Endothelial cell of umbilical vein (primary cell): Measurements from ENCODE around the gene STOX1. TPM values are rescaled to one million over a fixed set of nuclear protein-coding genes. Genes with fewer than 3 reads are reported as not detected.
"Not testable (repeated sequence)": the region's sequence is repeated elsewhere in the genome, so short reads cannot be mapped to it uniquely, and the experiment has no call there.

Experiments
- BruUV-seq: library from RNA; stranded (reverse); fragments of 400-500 nt; replicated peaks from 2 replicates; lab custom pipeline; 2021; lab: Mats Ljungman, UMichigan
- CTCF ChIA-PET: fragments of 300-600, 350-600 bp; sonication (Branson Sonifier 250); formaldehyde crosslinking; loops from one replicate; lab custom pipeline; 2021; ENCODE audit warnings: antibody characterized with exemption, inconsistent platforms; lab: Charles Lee
- POLR2A ChIA-PET: fragments of 300-600, 350-600 bp; sonication (Branson Sonifier 250); formaldehyde crosslinking; loops from one replicate; lab custom pipeline; 2021; ENCODE audit warnings: antibody characterized with exemption, inconsistent platforms; lab: Charles Lee
- DNase-seq: peaks from one replicate; pipeline ENCODE4 v3.0.0-alpha.2; 2011; ENCODE audit warnings: low read depth, low spot score
- FAIRE-seq: peaks from 2 replicates; lab custom pipeline; 2011; peaks lifted over from hg19 to GRCh38; lab: Jason Lieb, UNC
- H2AFZ ChIP-seq: 2 replicates; pipeline ENCODE4 v1.6.0; 2012; ENCODE audit warnings: low read depth, low read length, control low read depth, inconsistent platforms
- H3K27ac ChIP-seq: 2 replicates; pipeline ENCODE4 v1.5.1; 2011; ENCODE audit warnings: low read depth, mild to moderate bottlenecking, control low read depth, low read length, moderate library complexity; ENCODE audit not compliant: insufficient read depth
- H3K27me3 ChIP-seq, 2 experiments: 2 replicates each; pipeline versions ENCODE4 v1.6.0 to v1.6.1; 2011; ENCODE audit warnings: low read length in 2 of 2, mixed read lengths in 1 of 2; ENCODE audit not compliant: control insufficient read depth in 2 of 2, insufficient read depth in 2 of 2
- H3K36me3 ChIP-seq, 2 experiments: 2 replicates in 1 of 2; 3 replicates in 1 of 2; pipeline ENCODE4 v1.5.1; 2011; ENCODE audit warnings: low read length in 2 of 2, mild to moderate bottlenecking in 1 of 2, moderate library complexity in 1 of 2; ENCODE audit not compliant: control insufficient read depth in 2 of 2, insufficient read depth in 2 of 2; ENCODE audit errors: extremely low read depth in 1 of 2
- H3K4me1 ChIP-seq: 3 replicates; pipeline ENCODE4 v1.5.1; 2011; ENCODE audit warnings: mild to moderate bottlenecking, low read length; ENCODE audit not compliant: control insufficient read depth, insufficient read depth; ENCODE audit errors: extremely low read depth
- H3K4me2 ChIP-seq: 2 replicates; pipeline ENCODE4 v1.6.1; 2011; ENCODE audit warnings: low read length, control low read depth, mixed read lengths; ENCODE audit not compliant: insufficient read depth
- H3K4me3 ChIP-seq, 3 experiments: fragments of 200-600 bp in 1 of 3; sonication (generic), shearing (Covaris generic) in 1 of 3; replicated peaks in 1 of 3; 2 replicates each; pipeline ENCODE4 v1.5.1; 2011 to 2016; ENCODE audit warnings: control low read depth in 3 of 3, low read length in 3 of 3, mild to moderate bottlenecking in 2 of 3, inconsistent platforms in 1 of 3, low read depth in 1 of 3, moderate library complexity in 1 of 3; ENCODE audit not compliant: insufficient read depth in 1 of 3
- H3K79me2 ChIP-seq: 2 replicates; pipeline ENCODE4 v1.6.0; 2012; ENCODE audit warnings: low read length, inconsistent platforms; ENCODE audit not compliant: control insufficient read depth, insufficient read depth
- H3K9ac ChIP-seq: replicated peaks from 2 replicates; pipeline ENCODE3; 2011; ENCODE audit warnings: low read length, control low read depth; ENCODE audit not compliant: insufficient read depth; ENCODE audit errors: extremely low read depth
- H3K9me1 ChIP-seq: replicated peaks from 3 replicates; pipeline ENCODE4 v1.6.0; 2011; ENCODE audit warnings: mild to moderate bottlenecking, low read length; ENCODE audit not compliant: control insufficient read depth, insufficient read depth; ENCODE audit errors: extremely low read depth
- H3K9me3 ChIP-seq: replicated peaks from 2 replicates; pipeline ENCODE4 v1.5.1; 2012; ENCODE audit warnings: low read length, inconsistent platforms; ENCODE audit not compliant: control insufficient read depth, insufficient read depth
- H4K20me1 ChIP-seq: replicated peaks from 2 replicates; pipeline ENCODE3; 2011; ENCODE audit warnings: mild to moderate bottlenecking, low read length; ENCODE audit not compliant: control insufficient read depth, insufficient read depth; ENCODE audit errors: extremely low read depth
- EZH2 ChIP-seq: IDR thresholded peaks from 2 replicates; pipeline ENCODE4 v1.6.1; 2012; ENCODE audit warnings: borderline replicate concordance, low read depth, mild to moderate bottlenecking, moderate library complexity, low read length, inconsistent platforms; ENCODE audit not compliant: severe bottlenecking
- FOS ChIP-seq: IDR thresholded peaks from 2 replicates; pipeline ENCODE4 v1.6.1; 2011; ENCODE audit warnings: mild to moderate bottlenecking, low read length, moderate library complexity, borderline replicate concordance; ENCODE audit not compliant: insufficient read depth
- GATA2 ChIP-seq: IDR thresholded peaks from 2 replicates; pipeline ENCODE4 v1.7.0; 2011; ENCODE audit warnings: low read depth, mild to moderate bottlenecking, moderate library complexity, mixed read lengths, low read length; ENCODE audit not compliant: insufficient read length, insufficient read depth
- JUN ChIP-seq: IDR thresholded peaks from 2 replicates; pipeline ENCODE4 v1.6.1; 2011; ENCODE audit warnings: borderline replicate concordance, low read depth; ENCODE audit not compliant: insufficient read length, insufficient read depth
- MYC ChIP-seq: IDR thresholded peaks from one replicate; pipeline ENCODE4 v1.6.1; 2011; ENCODE audit warnings: mild to moderate bottlenecking, low read depth, low read length
- POLR2A ChIP-seq: IDR thresholded peaks from 2 replicates; pipeline ENCODE4 v1.6.1; 2012; ENCODE audit warnings: low read depth, mild to moderate bottlenecking, control low read depth, low read length
- POLR2AphosphoS5 ChIP-seq: IDR thresholded peaks from 2 replicates; pipeline ENCODE4 v1.6.1; 2012; ENCODE audit warnings: low read depth, mild to moderate bottlenecking, control low read depth, low read length, moderate library complexity; ENCODE audit not compliant: insufficient read depth
- dilution Hi-C: fragments of 300-500 bp; cut with MboI; formaldehyde crosslinking; loops from one replicate; pipeline ENCODE4 v1.15.0; 2019; ENCODE audit warnings: low sequenced_read_pairs; ENCODE audit not compliant: extremely low pct_ligation_motif_present
- intact Hi-C: fragments of 100-400 bp; cut with micrococcal nuclease; formaldehyde crosslinking; loops from one replicate; pipeline ENCODE4 v1.10.0; 2022
- polyA plus RNA-seq, 4 experiments: library from polyadenylated mRNA; depleted of rRNA in 3 of 4; stranded (reverse) in 3 of 4; unstranded in 1 of 4; fragments of >200 nt; gene quantifications; 2 replicates each; pipeline versions ENCODE4 v1.2.1 to v1.2.3, GENCODE V29; 2011 to 2012; ENCODE audit warnings: missing spikeins in 1 of 4
- total RNA-seq: library from RNA; stranded (reverse); gene quantifications from 2 replicates; pipeline ENCODE4 v1.2.3, GENCODE V29; 2021
- TF ChIP-seq, protein P1 (sequence below): IDR thresholded peaks from 2 replicates; pipeline ENCODE4 v1.6.1; 2011; ENCODE audit not compliant: insufficient read depth, insufficient read length
- TF ChIP-seq, protein P2 (sequence below), 2 donors: IDR thresholded peaks; 1 replicate in 1 of 2; 2 replicates in 1 of 2; pipeline ENCODE4 v1.5.1; 2011; ENCODE audit warnings: low read length in 2 of 2, mild to moderate bottlenecking in 2 of 2, moderate library complexity in 2 of 2, control low read depth in 1 of 2, inconsistent platforms in 1 of 2, low read depth in 1 of 2; ENCODE audit not compliant: insufficient read depth in 1 of 2; ENCODE audit errors: extremely low read depth in 1 of 2

STOX1 gene
- total and polyA plus RNA-seq, 2 donors (not counting 3 experiments of a cell fraction or from before 2014, with no cell fraction given), result 0.06 to 0.20 TPM

DNA sequence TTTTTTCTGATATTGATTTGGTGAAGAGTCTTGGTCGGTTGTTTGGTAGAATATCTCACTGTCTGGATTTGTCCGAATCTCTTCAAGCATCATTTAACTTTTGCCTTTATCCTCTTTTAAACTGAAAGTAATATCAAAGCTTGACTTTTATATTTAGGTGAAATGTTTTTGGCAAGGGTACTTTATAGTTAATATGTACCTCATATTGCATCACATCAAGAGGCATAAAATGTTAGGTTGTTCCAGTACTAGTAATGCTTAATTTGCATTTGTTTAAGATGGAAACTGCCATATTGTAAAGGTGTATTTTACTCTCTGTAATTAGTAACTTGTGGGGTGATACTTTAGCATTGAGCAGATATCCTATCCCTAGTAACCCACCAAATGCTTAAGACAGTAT, 111.6 kb downstream of the STOX1 start:
- POLR2A ChIA-PET, result no interaction called here
- no peak overlapping the region for H3K9ac ChIP-seq
- no TSS peak for BruUV-seq
- no peak overlapping the region for H3K4me3 ChIP-seq
- no peaks in the 10 kb centered on the region for H3K9me1 ChIP-seq
- no peaks in the 10 kb centered on the region for H3K4me1 ChIP-seq
- no peaks in the 10 kb centered on the region for H3K27me3 ChIP-seq
- CTCF ChIA-PET, result no interaction called here
- intact Hi-C loops, result no loop called here
- DNase-seq, result no peak
- no peak overlapping the region for H3K4me2 ChIP-seq
- no peaks in the 10 kb centered on the region for H3K9me3 ChIP-seq
- no peaks in the 10 kb centered on the region for H4K20me1 ChIP-seq
- dilution Hi-C loops, result no loop called here
- H3K79me2 ChIP-seq, result peaks cover 1% of the 10 kb centered on the region
- H3K36me3 ChIP-seq, result peaks cover 0 to 6% of the 10 kb centered on the region in 2 experiments
- H3K27ac ChIP-seq, result no peak overlapping the region
- H2AFZ ChIP-seq, result no peak overlapping the region
- TF ChIP-seq POLR2A, result no peak
- TF ChIP-seq, protein P1, sequence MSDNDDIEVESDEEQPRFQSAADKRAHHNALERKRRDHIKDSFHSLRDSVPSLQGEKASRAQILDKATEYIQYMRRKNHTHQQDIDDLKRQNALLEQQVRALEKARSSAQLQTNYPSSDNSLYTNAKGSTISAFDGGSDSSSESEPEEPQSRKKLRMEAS, result no peak
- TF ChIP-seq MYC, result no peak
- TF ChIP-seq JUN, result no peak
- no peak for TF ChIP-seq POLR2AphosphoS5
- TF ChIP-seq FOS, result no peak
- TF ChIP-seq GATA2, result no peak
- no peak for TF ChIP-seq EZH2
- TF ChIP-seq, protein P2, sequence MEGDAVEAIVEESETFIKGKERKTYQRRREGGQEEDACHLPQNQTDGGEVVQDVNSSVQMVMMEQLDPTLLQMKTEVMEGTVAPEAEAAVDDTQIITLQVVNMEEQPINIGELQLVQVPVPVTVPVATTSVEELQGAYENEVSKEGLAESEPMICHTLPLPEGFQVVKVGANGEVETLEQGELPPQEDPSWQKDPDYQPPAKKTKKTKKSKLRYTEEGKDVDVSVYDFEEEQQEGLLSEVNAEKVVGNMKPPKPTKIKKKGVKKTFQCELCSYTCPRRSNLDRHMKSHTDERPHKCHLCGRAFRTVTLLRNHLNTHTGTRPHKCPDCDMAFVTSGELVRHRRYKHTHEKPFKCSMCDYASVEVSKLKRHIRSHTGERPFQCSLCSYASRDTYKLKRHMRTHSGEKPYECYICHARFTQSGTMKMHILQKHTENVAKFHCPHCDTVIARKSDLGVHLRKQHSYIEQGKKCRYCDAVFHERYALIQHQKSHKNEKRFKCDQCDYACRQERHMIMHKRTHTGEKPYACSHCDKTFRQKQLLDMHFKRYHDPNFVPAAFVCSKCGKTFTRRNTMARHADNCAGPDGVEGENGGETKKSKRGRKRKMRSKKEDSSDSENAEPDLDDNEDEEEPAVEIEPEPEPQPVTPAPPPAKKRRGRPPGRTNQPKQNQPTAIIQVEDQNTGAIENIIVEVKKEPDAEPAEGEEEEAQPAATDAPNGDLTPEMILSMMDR (IDR thresholded peaks at IDR 0.05; ENCODE audit: extremely low read depth in 1 of 2, insufficient read depth in 1 of 2, low read depth in 1 of 2, low read length in 2 of 2), result no peak
- no peak for FAIRE-seq

DNA sequence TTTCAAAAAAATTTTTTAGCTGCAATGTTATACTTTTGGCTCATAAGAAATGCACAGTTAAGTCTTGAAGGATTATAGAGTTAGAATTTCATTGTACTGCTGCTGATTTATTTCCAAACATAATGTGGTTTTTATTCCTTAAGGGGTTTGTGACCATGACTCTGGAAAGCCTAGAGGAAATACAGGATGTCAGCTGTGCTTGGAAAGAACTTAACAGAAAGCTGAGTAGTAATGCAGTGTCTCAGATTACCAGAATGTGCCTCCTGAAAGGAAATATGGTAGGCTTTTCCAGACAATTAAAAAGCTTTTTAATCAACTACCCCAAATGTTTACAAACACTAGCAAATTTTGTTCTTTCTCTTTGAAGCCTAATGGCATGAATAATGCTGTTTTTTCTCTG, 113.6 kb downstream of the STOX1 start:
- H3K9me3 ChIP-seq, H3K9ac ChIP-seq, H3K4me2 ChIP-seq, dilution Hi-C loops, H3K27me3 ChIP-seq, FAIRE-seq, H3K4me1 ChIP-seq, H2AFZ ChIP-seq, BruUV-seq, POLR2A ChIA-PET, H3K27ac ChIP-seq, H3K36me3 ChIP-seq, DNase-seq, H4K20me1 ChIP-seq, intact Hi-C loops, H3K79me2 ChIP-seq, H3K4me3 ChIP-seq, H3K9me1 ChIP-seq: not testable (repeated sequence)
- CTCF ChIA-PET, result interaction anchor here (1.6 kb wide), 1 partner anchor 534 kb away, joined by 6 read pairs; the partner anchor contains the start of gene RUFY2
